ENCODE results near the gene LRBA.

DNA sequence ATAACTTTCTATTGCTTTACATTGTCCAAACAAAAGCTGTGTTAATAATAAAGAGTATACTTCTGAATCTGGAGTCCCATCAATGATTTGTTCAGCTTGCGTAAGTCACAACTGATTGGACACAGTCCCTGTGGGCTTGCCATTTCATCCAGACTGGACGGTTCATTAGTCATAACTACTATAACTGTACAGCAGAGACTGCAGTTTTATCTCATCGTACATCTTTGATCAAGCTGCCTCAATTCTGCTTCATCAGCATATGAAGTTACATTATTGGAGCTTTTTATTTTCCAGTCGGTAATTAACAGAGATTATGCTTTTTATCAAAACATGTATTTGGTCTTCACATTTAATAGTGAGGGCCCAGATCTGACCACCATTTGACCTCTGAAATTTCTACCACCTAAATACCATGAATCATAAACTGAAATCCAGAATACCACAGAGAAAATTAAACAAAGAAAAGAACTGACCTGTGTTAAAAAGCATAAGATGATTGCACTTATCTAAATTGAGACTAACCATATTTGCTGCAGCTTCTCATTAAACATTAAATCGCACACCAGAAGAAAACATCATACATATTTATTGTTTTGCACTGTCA, 445.6 kb downstream of the LRBA start:
- TF ChIP-seq CTCF (IDR thresholded peaks at IDR 0.05 in 4 of 5, conservative IDR thresholded peaks at IDR 0.05 in 1 of 5) (no peak), POLR2A (IDR thresholded peaks at IDR 0.05) (no peak)

All from gastrocnemius medialis (tissue), 4 donors.